Lung (tissue), 16 donors: ENCODE measurements around the gene GPR139. TPM values are rescaled to one million over a fixed set of nuclear protein-coding genes. Genes with fewer than 3 reads are reported as not detected.

Source experiments
- ATAC-seq: fragments of 200-7000 bp; cut with Tn5 transposase; one replicate; pipeline ENCODE4 v1.9.1; 2020; ENCODE audit warnings: moderate number of reproducible peaks; ENCODE audit not compliant: insufficient read depth, low FRiP score
- DNase-seq, 3 donors: peaks; one replicate each; pipeline ENCODE4 v3.0.0-alpha.2; 2013 to 2017
- H3K27ac ChIP-seq, 2 donors: one replicate each; pipeline ENCODE4 v1.5.1; 2013; ENCODE audit warnings: mild to moderate bottlenecking in 2 of 2, moderate library complexity in 2 of 2, control low read depth in 1 of 2, inconsistent platforms in 1 of 2, low read depth in 1 of 2, low read length in 1 of 2
- H3K27me3 ChIP-seq, 3 donors: one replicate each; pipeline ENCODE4 v1.5.1; 2013; ENCODE audit warnings: low read length in 2 of 3; ENCODE audit not compliant: control insufficient read depth in 3 of 3, insufficient read depth in 3 of 3
- H3K36me3 ChIP-seq, 4 donors: one replicate each; pipeline ENCODE4 v1.5.1; 2013; ENCODE audit warnings: low read length in 4 of 4, mild to moderate bottlenecking in 1 of 4, moderate library complexity in 1 of 4; ENCODE audit not compliant: control insufficient read depth in 4 of 4, insufficient read depth in 4 of 4
- H3K4me1 ChIP-seq, 5 donors: one replicate each; pipeline ENCODE4 v1.5.1; 2013; ENCODE audit warnings: low read length in 5 of 5, mild to moderate bottlenecking in 2 of 5, moderate library complexity in 1 of 5; ENCODE audit not compliant: control insufficient read depth in 5 of 5, insufficient read depth in 5 of 5
- H3K4me3 ChIP-seq: one replicate; pipeline ENCODE4 v1.5.1; 2013; ENCODE audit warnings: mild to moderate bottlenecking, control low read depth, moderate library complexity
- H3K9ac ChIP-seq, 2 donors: one replicate each; pipeline ENCODE4 v1.5.1; 2013; ENCODE audit warnings: low read length in 2 of 2, control low read depth in 1 of 2; ENCODE audit not compliant: insufficient read depth in 1 of 2
- H3K9me3 ChIP-seq, 4 donors: one replicate each; pipeline ENCODE4 v1.5.1; 2013; ENCODE audit warnings: low read length in 3 of 4, mild to moderate bottlenecking in 1 of 4, moderate library complexity in 1 of 4; ENCODE audit not compliant: control insufficient read depth in 4 of 4, insufficient read depth in 3 of 4
- WGBS, 2 donors: extraction: QIAGEN DNeasy Blood & Tissue Kit; methylation state at CpG; one replicate each; pipeline ENCODE4 v1.1.7; 2013; 5-methylcytosine and 5-hydroxymethylcytosine counted together
- long read RNA-seq, 5 donors: transcript quantifications; one replicate each; lab custom pipeline, GENCODE V29; 2026
- polyA plus RNA-seq, 2 donors: library from polyadenylated mRNA; stranded (reverse); fragments of 200-250 nt; gene quantifications; one replicate each; pipeline ENCODE4 v1.2.1, GENCODE V29; 2013
- total RNA-seq, 2 donors: library from RNA; depleted of rRNA in 1 of 2; stranded (reverse); fragments of >200 nt in 1 of 2; gene quantifications; one replicate each; pipeline ENCODE4 v1.2.1, GENCODE V29; 2014 to 2021
- TF ChIP-seq, protein P1 (sequence below): IDR thresholded peaks from 2 replicates; pipeline ENCODE4 v1.5.1; 2012; ENCODE audit warnings: mild to moderate bottlenecking; ENCODE audit errors: control extremely low read depth, extremely low read depth
- donor health status: control.
- donor health status: control.
- donor health status: Bipolar disorder and iron deficiency.
- donor health status: healthy.
- donor health status: DM: yes; HTN: yes; CAD: no.

GPR139 gene
- total RNA-seq (not detected), polyA plus RNA-seq (not detected)
- long read RNA-seq, donor 1: 0 reads
- long read RNA-seq, donor 2: 0 reads
- long read RNA-seq, donor 3: 0 reads
- long read RNA-seq, donor 4: 0 reads
- long read RNA-seq, donor 5: 0 reads

DNA sequence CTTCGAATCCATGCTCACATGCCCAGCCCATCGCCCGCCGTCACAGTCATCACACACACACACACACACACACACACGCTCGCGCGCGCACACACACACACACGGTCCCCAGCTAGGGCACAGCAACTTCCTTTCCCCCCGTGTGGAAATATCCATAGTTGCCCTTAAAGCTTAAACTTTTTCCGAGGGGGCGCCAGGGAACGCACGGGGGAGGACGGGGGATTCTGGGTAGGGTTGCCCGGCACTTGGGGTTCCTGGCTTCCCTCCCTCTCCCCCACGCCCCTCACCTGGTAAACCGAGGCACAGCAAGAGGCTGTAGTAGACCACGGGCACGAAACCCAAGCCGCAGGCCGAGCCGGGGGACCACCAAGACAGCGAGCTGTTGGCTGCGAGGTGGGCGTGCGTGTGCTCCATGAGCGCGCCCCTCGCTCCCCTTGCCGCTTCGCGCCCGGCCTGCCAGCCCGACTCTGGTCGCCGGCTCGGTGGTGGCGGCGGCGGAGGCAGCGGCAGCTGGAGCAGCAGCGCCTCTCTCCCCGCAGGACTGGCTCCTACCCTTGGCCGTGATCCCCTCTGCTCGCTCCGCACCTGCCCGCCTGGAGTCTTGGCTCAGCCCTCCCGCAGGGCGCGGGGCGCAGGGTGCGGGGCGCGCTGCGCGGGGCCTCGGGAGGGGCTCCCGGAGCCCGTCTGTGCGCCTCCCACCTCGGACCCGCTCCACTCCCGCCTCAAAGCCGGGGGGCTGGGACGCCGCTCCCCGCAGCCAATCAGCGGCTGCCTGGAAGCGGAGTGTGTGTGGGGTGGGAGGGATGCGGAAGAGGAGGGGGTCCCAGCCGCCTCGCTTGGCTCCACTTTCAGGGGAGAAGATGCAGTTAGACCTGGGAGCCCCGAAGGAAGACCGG lies at the start of gene GPR139:
Gene GPR139, minus strand, starts transcription at position 688 of the 896 bp plus-strand sequence. Its CDS starts 274 bp downstream, at position 414.
- Histone ChIP-seq H3K27ac (no peak within 1 kb of the TSS), H3K27me3 (peaks cover 12 to 65% (median 26%) of the 10 kb centered on the region in 3 donors), H3K4me3 (no peak within 1 kb of the TSS), H3K4me1 (peaks cover 0 to 2% (median 0%) of the 10 kb centered on the region in 5 donors), H3K9ac (no peak within 1 kb of the TSS), H3K9me3 (peaks cover 0 to 4% (median 0%) of the 10 kb centered on the region in 4 donors), H3K36me3 (no peaks in the 10 kb centered on the region)
- DNase-seq (no peak), ATAC-seq (no peak)
- 2 to 3% methylated on average over 60 to 76 of the region's 76 CpGs for WGBS, 2 donors
- TF ChIP-seq, protein P1, sequence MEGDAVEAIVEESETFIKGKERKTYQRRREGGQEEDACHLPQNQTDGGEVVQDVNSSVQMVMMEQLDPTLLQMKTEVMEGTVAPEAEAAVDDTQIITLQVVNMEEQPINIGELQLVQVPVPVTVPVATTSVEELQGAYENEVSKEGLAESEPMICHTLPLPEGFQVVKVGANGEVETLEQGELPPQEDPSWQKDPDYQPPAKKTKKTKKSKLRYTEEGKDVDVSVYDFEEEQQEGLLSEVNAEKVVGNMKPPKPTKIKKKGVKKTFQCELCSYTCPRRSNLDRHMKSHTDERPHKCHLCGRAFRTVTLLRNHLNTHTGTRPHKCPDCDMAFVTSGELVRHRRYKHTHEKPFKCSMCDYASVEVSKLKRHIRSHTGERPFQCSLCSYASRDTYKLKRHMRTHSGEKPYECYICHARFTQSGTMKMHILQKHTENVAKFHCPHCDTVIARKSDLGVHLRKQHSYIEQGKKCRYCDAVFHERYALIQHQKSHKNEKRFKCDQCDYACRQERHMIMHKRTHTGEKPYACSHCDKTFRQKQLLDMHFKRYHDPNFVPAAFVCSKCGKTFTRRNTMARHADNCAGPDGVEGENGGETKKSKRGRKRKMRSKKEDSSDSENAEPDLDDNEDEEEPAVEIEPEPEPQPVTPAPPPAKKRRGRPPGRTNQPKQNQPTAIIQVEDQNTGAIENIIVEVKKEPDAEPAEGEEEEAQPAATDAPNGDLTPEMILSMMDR: no peak

GRCh38 chr16:20122011-20122410 lies 48.3 kb upstream of the GPR139 start:
- H3K9me3 ChIP-seq: peaks cover 0 to 4% (median 2%) of the 10 kb centered on the region in 4 donors
- peaks cover 0 to 3% (median 0%) of the 10 kb centered on the region in 3 donors for H3K27me3 ChIP-seq
- no peak overlapping the region for H3K4me3 ChIP-seq
- TF ChIP-seq, protein P1: no peak
- DNase-seq: peak in 2 of 3 donors; percentile 10 to 22
- no peaks in the 10 kb centered on the region for H3K36me3 ChIP-seq
- 80 to 81% methylated on average over 8 of the region's 8 CpGs for WGBS, 2 donors
- no peaks in the 10 kb centered on the region for H3K4me1 ChIP-seq
- no peak overlapping the region for H3K27ac ChIP-seq
- ATAC-seq: no peak
- H3K9ac ChIP-seq: no peak overlapping the region

DNA sequence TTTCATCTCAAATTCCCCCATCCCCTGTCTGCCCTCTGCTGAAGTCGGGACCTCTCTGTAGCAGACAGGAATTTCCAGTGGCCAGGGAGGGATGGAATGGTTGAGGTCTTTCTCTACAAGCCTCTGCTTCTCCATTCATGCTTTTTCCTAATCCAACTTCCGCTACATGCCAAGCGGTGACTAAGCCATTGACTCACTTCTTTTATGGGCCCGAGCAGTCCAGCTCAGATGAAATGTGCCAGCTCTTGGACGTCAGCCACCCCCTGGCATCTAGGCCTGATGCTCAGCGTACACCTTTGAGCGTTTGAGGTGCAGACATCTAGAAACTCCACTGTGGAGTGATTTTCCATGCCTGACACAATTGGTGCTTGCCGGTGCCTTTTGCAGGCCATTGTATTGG lies 40.7 kb upstream of the GPR139 start:
- H3K27ac ChIP-seq: no peak overlapping the region
- H3K36me3 ChIP-seq: no peaks in the 10 kb centered on the region
- 83 to 88% methylated on average over 8 of the region's 8 CpGs for WGBS, 2 donors
- DNase-seq (no peak), ATAC-seq (no peak)
- H3K27me3 ChIP-seq: no peaks in the 10 kb centered on the region
- H3K4me1 ChIP-seq: no peaks in the 10 kb centered on the region
- TF ChIP-seq, protein P1: no peak
- no peaks in the 10 kb centered on the region for H3K9me3 ChIP-seq
- no peak overlapping the region for H3K4me3 ChIP-seq
- no peak overlapping the region for H3K9ac ChIP-seq
